Thoracic aorta (tissue), 2 donors: ENCODE measurements around the gene FLRT1. TPM values are rescaled to one million over a fixed set of nuclear protein-coding genes. Genes with fewer than 3 reads are reported as not detected.
"Not testable (repeated sequence)": the region's sequence is repeated elsewhere in the genome, so short reads cannot be mapped to it uniquely, and the experiment has no call there.

ENCODE experiments used
- ATAC-seq: fragments of 150-250 bp; one replicate; pipeline ENCODE4 v1.8.0; 2017; ENCODE audit warnings: low read depth; ENCODE audit not compliant: insufficient number of reproducible peaks, low FRiP score
- DNase-seq: peaks from one replicate; pipeline ENCODE4 v3.0.0-alpha.2; 2020; ENCODE audit warnings: low spot score
- H3K27ac ChIP-seq, 2 donors: fragments of 200-600 bp; sonication (generic); 1 replicate in 1 of 2; 2 replicates in 1 of 2; pipeline ENCODE4 v1.5.1; 2016; ENCODE audit warnings: mild to moderate bottlenecking in 2 of 2, moderate library complexity in 2 of 2
- H3K27me3 ChIP-seq: fragments of 200-600 bp; sonication (generic); replicated peaks from 2 replicates; pipeline ENCODE4 v1.6.0; 2016; ENCODE audit warnings: mild to moderate bottlenecking; ENCODE audit not compliant: insufficient read depth
- H3K36me3 ChIP-seq: fragments of 200-600 bp; sonication (generic); one replicate; pipeline ENCODE4 v1.5.1; 2016
- H3K4me1 ChIP-seq, 2 donors: fragments of 200-600 bp; sonication (generic); 1 replicate in 1 of 2; 2 replicates in 1 of 2; pipeline versions ENCODE4 v1.5.1 to v1.6.0; 2016; ENCODE audit warnings: low read depth in 2 of 2, mild to moderate bottlenecking in 1 of 2; ENCODE audit not compliant: control insufficient read depth in 1 of 2
- H3K4me3 ChIP-seq: fragments of 200-600 bp; sonication (generic); 2 replicates; pipeline ENCODE4 v1.5.1; 2016; ENCODE audit warnings: mild to moderate bottlenecking
- H3K9me3 ChIP-seq: fragments of 200-600 bp; sonication (generic); 2 replicates; pipeline ENCODE4 v1.5.1; 2016
- CTCF ChIP-seq: fragments of 200-600 bp; sonication (generic); IDR thresholded peaks from one replicate; pipeline ENCODE4 v1.5.1; 2019; ENCODE audit warnings: antibody characterized with exemption
- total RNA-seq, 2 donors: library from RNA; depleted of rRNA; stranded (reverse); fragments of >200 nt; gene quantifications; one replicate each; pipeline versions ENCODE4 v1.1.0 to v1.2.3, GENCODE V29; 2016

The FLRT1 gene
- total RNA-seq, 2 donors from 2014 or later, result 0.41 TPM; not detected in 1

GRCh38 chr11:64044730-64045393 lies 9.1 kb downstream of the FLRT1 start:
- Histone ChIP-seq H3K9me3 (no peaks in the 10 kb centered on the region), H3K27me3 (no peaks in the 10 kb centered on the region), H3K27ac (no peak overlapping the region), H3K4me3 (no peak overlapping the region), H3K36me3 (no peaks in the 10 kb centered on the region), H3K4me1 (no peaks in the 10 kb centered on the region)
- no peak for DNase-seq
- no peak for ATAC-seq
- no peak for TF ChIP-seq CTCF

GRCh38 chr11:64045700-64046099 lies 10.0 kb downstream of the FLRT1 start:
- no peaks in the 10 kb centered on the region for H3K36me3 ChIP-seq
- DNase-seq, result no peak
- no peak overlapping the region for H3K4me3 ChIP-seq
- no peaks in the 10 kb centered on the region for H3K9me3 ChIP-seq
- H3K27me3 ChIP-seq, result no peaks in the 10 kb centered on the region
- TF ChIP-seq CTCF, result no peak
- no peaks in the 10 kb centered on the region for H3K4me1 ChIP-seq
- H3K27ac ChIP-seq, result no peak overlapping the region
- no peak for ATAC-seq

GRCh38 chr11:64047373-64047772 lies 11.6 kb downstream of the FLRT1 start:
- H3K27ac ChIP-seq, H3K9me3 ChIP-seq, H3K36me3 ChIP-seq, H3K4me3 ChIP-seq, H3K27me3 ChIP-seq, ATAC-seq, H3K4me1 ChIP-seq, DNase-seq: not testable (repeated sequence)

GRCh38 chr11:64048042-64048854 lies 12.5 kb downstream of the FLRT1 start:
- TF ChIP-seq CTCF, result no peak
- no peaks in the 10 kb centered on the region for H3K9me3 ChIP-seq
- no peaks in the 10 kb centered on the region for H3K27me3 ChIP-seq
- DNase-seq (no peak), ATAC-seq (no peak)
- no peaks in the 10 kb centered on the region for H3K36me3 ChIP-seq
- no peaks in the 10 kb centered on the region for H3K4me1 ChIP-seq
- H3K27ac ChIP-seq, result no peak overlapping the region
- no peak overlapping the region for H3K4me3 ChIP-seq

- ATAC-seq (no peak), DNase-seq (no peak)
- Histone ChIP-seq H3K4me3 (no peak overlapping the region), H3K27ac (no peak overlapping the region), H3K9me3 (no peaks in the 10 kb centered on the region), H3K36me3 (no peaks in the 10 kb centered on the region), H3K4me1 (no peaks in the 10 kb centered on the region), H3K27me3 (no peaks in the 10 kb centered on the region)
- TF ChIP-seq CTCF, result no peak
Observed at GRCh38 chr11:64049509-64049908, 13.8 kb downstream of the FLRT1 start.
